DMS 273 (cell line): ENCODE results near the gene TMEM203.

Source experiments
- DNase-seq: peaks from one replicate; lab custom pipeline; 2025; ENCODE audit not compliant: unreplicated experiment; lab: John Stamatoyannopoulos, UW

Gene TMEM203

DNA sequence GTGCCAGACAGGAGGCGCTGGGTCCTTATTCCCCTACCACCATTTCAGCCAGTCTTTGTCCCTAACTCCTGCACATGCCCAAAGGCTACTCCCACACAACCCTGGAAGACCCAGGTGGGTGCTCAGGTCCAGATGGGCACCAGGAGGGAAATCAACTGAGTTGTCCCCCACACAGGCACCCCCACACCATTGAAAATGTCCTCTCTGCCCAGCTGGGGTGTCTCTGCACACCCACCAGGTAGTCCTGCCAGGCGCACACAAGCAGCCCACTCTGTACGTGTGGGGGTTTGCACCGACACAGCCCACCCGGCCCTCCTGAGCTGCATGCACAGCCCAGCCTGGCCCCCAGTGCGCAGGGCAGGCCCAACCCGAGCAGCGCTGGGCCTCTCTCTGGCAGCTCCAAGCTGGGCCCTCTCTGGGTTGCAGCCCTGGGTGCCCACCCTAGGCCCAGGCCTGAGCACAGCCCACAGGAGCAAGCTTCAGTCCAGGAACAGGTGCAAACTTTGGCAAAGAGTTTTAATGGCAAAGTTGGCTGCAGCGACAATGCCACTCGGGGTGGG, 14.4 kb upstream of the TMEM203 start:
- no peak for DNase-seq

- no peak for DNase-seq
These were observed 13.4 kb upstream of the TMEM203 start for GRCh38 chr9:137218754-137219271.

- DNase-seq, result no peak
These were observed 12.8 kb upstream of the TMEM203 start for GRCh38 chr9:137218212-137218753.

GRCh38 chr9:137217276-137218211, 12.1 kb upstream of the TMEM203 start:
- DNase-seq, result peak; percentile 84

DNA sequence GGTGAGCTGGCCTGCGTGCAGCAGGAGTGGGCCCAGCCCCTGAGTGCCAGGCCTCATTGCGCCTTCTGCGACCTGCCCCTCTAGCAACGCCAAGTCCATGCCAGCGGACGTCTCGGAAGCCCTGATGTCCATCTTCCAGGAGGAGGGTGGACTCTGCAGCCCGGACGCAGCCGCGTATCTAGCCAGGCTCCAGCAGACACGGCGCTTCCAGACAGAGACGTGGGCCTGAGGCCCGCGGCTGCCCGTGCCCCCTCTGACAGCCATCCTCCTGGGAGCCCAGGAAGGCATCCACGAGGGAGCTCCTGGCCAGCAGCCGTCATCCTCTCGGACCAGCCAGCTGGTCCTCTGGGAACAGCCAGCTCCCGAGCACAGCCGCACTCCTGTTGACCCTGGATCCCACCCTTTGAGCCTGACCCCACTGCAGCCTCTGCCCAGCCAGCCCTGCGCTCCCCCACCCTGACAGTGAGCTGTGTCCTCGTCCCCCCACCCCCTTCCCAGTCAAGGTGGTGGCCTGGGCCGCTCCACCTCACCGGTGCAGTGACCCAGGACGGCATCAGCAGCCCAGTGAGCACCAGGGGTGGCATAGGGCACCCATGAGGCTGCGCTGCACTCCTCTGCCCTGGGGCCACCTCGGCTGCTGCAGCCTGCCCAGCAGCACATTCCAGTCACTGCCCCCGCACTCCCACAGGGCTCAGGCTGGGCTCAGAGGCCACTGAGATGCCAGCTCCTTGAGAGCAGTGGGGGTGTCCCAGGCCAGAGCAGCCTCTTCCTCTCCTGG, 10.9 kb upstream of the TMEM203 start:
- no peak for DNase-seq

DNA sequence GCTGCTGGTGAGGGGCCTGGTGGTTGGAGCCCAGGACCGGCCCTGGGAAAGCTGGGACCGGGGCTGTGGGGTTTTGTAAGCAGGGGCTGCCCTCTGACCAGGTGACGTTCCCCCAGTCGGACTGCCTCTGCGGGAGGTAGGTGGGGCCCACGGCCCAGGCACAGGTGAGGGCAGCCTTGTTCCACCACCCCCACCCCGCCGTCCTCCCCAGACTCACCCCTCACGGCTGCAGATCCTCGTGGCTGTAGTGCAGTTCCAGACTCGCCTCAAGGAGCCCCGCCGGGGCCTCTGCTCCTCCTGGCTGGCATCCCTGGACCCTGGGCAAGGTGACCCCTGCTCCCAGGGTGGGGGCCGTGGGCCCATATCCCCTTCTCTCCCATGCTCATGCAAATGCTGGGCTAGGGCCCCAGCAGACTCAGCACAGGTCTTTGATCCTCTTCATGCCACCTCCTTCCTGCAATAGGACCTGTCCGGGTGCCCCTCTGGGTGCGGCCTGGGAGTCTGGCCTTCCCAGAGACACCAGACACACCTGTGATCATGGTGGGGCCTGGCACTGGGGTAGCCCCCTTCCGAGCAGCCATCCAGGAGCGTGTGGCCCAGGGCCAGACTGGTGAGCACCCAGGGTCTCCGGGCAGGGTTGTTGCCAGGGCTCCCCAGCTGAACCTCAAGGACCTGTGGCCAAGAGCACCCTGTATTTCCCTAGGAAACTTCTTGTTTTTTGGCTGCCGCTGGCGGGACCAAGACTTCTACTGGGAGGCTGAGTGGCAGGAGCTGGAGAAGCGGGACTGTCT, 9.9 kb upstream of the TMEM203 start:
- DNase-seq, result no peak

DNA sequence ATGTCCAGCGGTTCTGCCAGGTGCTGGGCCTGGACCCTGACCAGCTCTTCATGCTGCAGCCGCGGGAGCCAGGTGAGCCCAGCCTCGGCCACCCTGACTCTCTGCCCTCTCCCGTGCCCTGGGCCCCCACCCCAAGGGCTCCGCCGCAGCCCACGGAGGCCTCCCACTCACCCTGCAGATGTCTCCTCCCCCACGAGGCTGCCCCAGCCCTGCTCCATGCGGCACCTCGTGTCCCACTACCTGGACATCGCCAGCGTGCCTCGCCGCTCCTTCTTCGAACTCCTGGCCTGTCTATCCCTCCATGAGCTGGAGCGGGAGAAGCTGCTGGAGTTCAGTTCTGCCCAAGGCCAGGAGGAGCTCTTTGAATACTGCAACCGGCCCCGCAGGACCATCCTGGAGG, 9.2 kb upstream of the TMEM203 start:
- no peak for DNase-seq

DNA sequence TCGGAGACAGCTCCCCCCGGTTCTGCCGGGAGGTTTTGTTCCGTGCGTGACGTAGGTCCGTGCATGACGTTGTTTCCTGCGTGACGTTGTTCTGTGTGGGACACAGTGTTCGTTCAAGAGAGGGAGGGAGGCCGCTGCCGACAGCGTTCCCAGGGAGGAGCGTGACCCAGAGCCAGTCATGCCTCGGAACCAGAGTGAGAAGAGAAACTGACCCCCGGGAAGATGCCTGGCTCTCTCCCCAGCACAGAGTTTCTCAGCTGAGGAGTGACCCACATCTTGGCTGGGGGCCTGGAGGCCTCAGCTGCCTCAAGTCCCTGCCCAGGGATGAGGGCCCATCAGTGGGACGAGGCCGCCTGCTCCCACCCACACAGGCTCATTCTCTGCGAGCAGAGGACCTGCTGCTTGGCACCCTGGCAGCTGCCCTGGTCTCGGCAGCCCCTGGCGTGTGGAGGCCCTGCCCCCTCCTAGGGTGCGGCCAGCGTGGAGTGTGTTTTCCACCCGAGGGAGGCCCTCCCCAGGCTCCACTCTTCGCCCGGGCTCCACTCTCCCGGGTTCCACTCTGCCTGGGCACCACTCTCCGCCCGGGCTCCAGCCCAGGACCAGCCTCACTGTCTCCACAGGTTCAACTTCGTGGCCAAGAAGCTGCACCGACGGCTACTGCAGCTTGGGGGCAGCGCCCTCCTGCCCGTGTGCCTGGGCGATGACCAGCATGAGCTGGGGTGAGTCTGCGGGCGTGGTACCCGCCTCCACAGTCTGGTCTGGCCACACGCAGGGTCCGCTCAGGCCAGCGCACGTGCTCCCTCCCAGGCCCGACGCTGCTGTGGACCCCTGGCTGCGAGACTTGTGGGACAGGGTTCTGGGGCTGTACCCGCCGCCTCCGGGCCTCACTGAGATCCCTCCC, 8.0 kb upstream of the TMEM203 start:
- no peak for DNase-seq

- peak; percentile 40 for DNase-seq
These were observed 7.1 kb upstream of the TMEM203 start for GRCh38 chr9:137212520-137212919.

DNA sequence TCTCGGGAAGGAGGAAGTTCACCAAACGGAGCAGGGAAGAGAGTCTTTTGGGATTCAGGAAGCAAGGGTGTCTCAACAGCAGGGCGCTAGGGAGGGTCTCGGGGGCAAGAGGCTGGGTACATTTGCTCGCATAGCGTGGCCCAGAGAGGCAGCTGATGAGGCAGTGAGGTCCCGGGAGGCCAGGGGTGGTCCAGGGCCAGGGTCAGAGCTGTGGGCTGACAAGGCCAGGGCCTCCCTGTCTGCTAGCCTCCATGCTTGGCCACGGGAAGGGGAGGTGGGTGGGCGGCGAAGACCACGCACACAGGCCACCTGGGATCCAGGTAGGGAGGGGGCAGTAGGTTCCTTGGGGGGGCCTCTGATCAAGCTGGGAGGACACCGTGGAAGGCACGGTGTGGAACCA, 6.1 kb upstream of the TMEM203 start:
- no peak for DNase-seq

GRCh38 chr9:137206602-137207001, 1.2 kb upstream of the TMEM203 start:
- no peak for DNase-seq

DNA sequence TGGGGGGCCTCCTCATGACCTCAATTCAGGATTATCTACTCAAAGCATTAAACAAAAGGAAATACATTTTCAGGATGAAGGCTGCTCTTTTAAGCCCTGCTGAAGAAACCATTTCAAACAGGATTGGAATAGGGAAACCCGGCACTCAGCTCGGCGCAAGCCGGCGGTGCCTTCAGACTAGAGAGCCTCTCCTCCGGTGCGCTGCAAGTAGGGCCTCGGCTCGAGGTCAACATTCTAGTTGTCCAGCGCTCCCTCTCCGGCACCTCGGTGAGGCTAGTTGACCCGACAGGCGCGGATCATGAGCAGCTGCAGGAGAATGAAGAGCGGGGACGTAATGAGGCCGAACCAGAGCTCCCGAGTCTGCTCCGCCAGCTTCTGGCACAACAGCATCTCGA, 720 bp downstream of the TMEM203 start:
- no peak for DNase-seq

GRCh38 chr9:137202966-137203365, 2.5 kb downstream of the TMEM203 start:
- DNase-seq, result no peak

- no peak for DNase-seq
These were observed 4.1 kb downstream of the TMEM203 start for GRCh38 chr9:137201205-137201868.

GRCh38 chr9:137200311-137201204, 4.9 kb downstream of the TMEM203 start, which contains the start of gene TPRN:
Gene TPRN, minus strand, starts transcription at chr9:137200741. Its CDS starts 30 bp downstream, at chr9:137200711.
- DNase-seq, result peak; percentile 99

- no peak for DNase-seq
These were observed 5.9 kb downstream of the TMEM203 start for GRCh38 chr9:137199411-137200121.

GRCh38 chr9:137198902-137199283, 6.6 kb downstream of the TMEM203 start:
- no peak for DNase-seq
